Mesenchymal stem cell (in vitro differentiated cells and primary cell): Measurements from ENCODE around the gene LEMD2.

Source experiments
- DNase-seq: peaks from one replicate; pipeline ENCODE4 v3.0.0-alpha.2; 2013
- H2AFZ ChIP-seq: one replicate; pipeline ENCODE4 v1.6.1; 2013; ENCODE audit warnings: low read depth, mild to moderate bottlenecking, control low read depth, inconsistent platforms, low read length, moderate library complexity
- H2AK5ac ChIP-seq: 2 replicates; pipeline ENCODE4 v1.6.1; 2013; ENCODE audit warnings: low read length, moderate library complexity, mild to moderate bottlenecking, inconsistent platforms; ENCODE audit not compliant: severe bottlenecking
- H2BK120ac ChIP-seq: one replicate; pipeline ENCODE4 v1.6.1; 2013; ENCODE audit warnings: low read depth, mild to moderate bottlenecking, inconsistent platforms, low read length, moderate library complexity
- H2BK12ac ChIP-seq, 2 experiments: one replicate each; pipeline ENCODE4 v1.6.1; 2013; ENCODE audit warnings: inconsistent platforms in 2 of 2, low read length in 2 of 2, mild to moderate bottlenecking in 2 of 2, moderate library complexity in 2 of 2, control low read depth in 1 of 2
- H2BK15ac ChIP-seq: one replicate; pipeline ENCODE4 v1.6.1; 2013; ENCODE audit warnings: mild to moderate bottlenecking, low read depth, inconsistent platforms; ENCODE audit not compliant: poor library complexity, severe bottlenecking
- H2BK5ac ChIP-seq: 2 replicates; pipeline ENCODE4 v1.6.1; 2013; ENCODE audit warnings: low read depth, mild to moderate bottlenecking, low read length, control low read depth, inconsistent platforms; ENCODE audit not compliant: poor library complexity, severe bottlenecking
- H3K14ac ChIP-seq, 2 experiments: one replicate each; pipeline ENCODE4 v1.6.1; 2013; ENCODE audit warnings: inconsistent platforms in 2 of 2, low read length in 2 of 2, control low read depth in 1 of 2, mild to moderate bottlenecking in 1 of 2, moderate library complexity in 1 of 2
- H3K18ac ChIP-seq, 2 experiments: one replicate each; pipeline ENCODE4 v1.6.1; 2013; ENCODE audit warnings: inconsistent platforms in 2 of 2, low read length in 2 of 2, control low read depth in 1 of 2, low read depth in 1 of 2, mild to moderate bottlenecking in 1 of 2
- H3K23ac ChIP-seq, 2 experiments: one replicate each; pipeline ENCODE4 v1.6.1; 2013; ENCODE audit warnings: inconsistent platforms in 2 of 2, low read length in 2 of 2, mild to moderate bottlenecking in 2 of 2, moderate library complexity in 2 of 2, control low read depth in 1 of 2
- H3K27ac ChIP-seq: 2 replicates; pipeline ENCODE4 v1.5.1; 2013; ENCODE audit warnings: mild to moderate bottlenecking, moderate library complexity, low read length, control low read depth, inconsistent platforms; ENCODE audit not compliant: poor library complexity, severe bottlenecking
- H3K27me3 ChIP-seq, 2 experiments: 2 replicates each; pipeline versions ENCODE4 v1.6.1 to v1.7.0; 2013; ENCODE audit warnings: low read length in 2 of 2, mild to moderate bottlenecking in 2 of 2, moderate library complexity in 2 of 2, control low read depth in 1 of 2, inconsistent platforms in 1 of 2; ENCODE audit not compliant: control insufficient read depth in 1 of 2, insufficient read depth in 1 of 2
- H3K36me3 ChIP-seq, 2 experiments: 2 replicates each; pipeline versions ENCODE4 v1.6.1 to v1.7.0; 2013; ENCODE audit warnings: low read length in 2 of 2, control low read depth in 1 of 2, inconsistent platforms in 1 of 2, low read depth in 1 of 2, mild to moderate bottlenecking in 1 of 2; ENCODE audit not compliant: insufficient read depth in 2 of 2, control insufficient read depth in 1 of 2
- H3K4ac ChIP-seq, 2 experiments: one replicate each; pipeline ENCODE4 v1.6.1; 2013; ENCODE audit warnings: inconsistent platforms in 2 of 2, low read length in 2 of 2, mild to moderate bottlenecking in 2 of 2, moderate library complexity in 2 of 2, control low read depth in 1 of 2, low read depth in 1 of 2
- H3K4me1 ChIP-seq: 2 replicates; pipeline ENCODE4 v1.6.1; 2013; ENCODE audit warnings: low read depth, low read length, control low read depth; ENCODE audit not compliant: control insufficient read depth, insufficient read depth
- H3K4me2 ChIP-seq: 2 replicates; pipeline ENCODE4 v1.6.1; 2013; ENCODE audit warnings: low read length, mild to moderate bottlenecking, inconsistent platforms; ENCODE audit not compliant: poor library complexity, severe bottlenecking
- H3K4me3 ChIP-seq, 2 experiments: 2 replicates each; pipeline versions ENCODE4 v1.5.1 to v1.7.0; 2013; ENCODE audit warnings: low read length in 2 of 2, mild to moderate bottlenecking in 2 of 2, control low read depth in 1 of 2, low read depth in 1 of 2; ENCODE audit not compliant: insufficient read depth in 1 of 2
- H3K79me1 ChIP-seq: replicated peaks from 2 replicates; pipeline ENCODE4 v1.6.1; 2013; ENCODE audit warnings: mild to moderate bottlenecking, control low read depth, low read length, inconsistent platforms; ENCODE audit not compliant: poor library complexity, severe bottlenecking
- H3K9ac ChIP-seq: 2 replicates; pipeline ENCODE4 v1.7.0; 2013; ENCODE audit warnings: mild to moderate bottlenecking, low read length, moderate library complexity
- H3K9me3 ChIP-seq: 2 replicates; pipeline ENCODE4 v1.7.0; 2013; ENCODE audit warnings: mild to moderate bottlenecking, low read length; ENCODE audit not compliant: control insufficient read depth
- H4K8ac ChIP-seq: one replicate; pipeline ENCODE4 v1.6.1; 2013; ENCODE audit warnings: inconsistent platforms, mild to moderate bottlenecking, low read length, moderate library complexity
- H4K91ac ChIP-seq: one replicate; pipeline ENCODE4 v1.6.1; 2013; ENCODE audit warnings: mild to moderate bottlenecking, low read length, inconsistent platforms
- WGBS: methylation state at CpG from one replicate; pipeline ENCODE4 v1.1.7; 2013; ENCODE audit warnings: mixed read lengths; 5-methylcytosine and 5-hydroxymethylcytosine counted together

LEMD2 gene

DNA sequence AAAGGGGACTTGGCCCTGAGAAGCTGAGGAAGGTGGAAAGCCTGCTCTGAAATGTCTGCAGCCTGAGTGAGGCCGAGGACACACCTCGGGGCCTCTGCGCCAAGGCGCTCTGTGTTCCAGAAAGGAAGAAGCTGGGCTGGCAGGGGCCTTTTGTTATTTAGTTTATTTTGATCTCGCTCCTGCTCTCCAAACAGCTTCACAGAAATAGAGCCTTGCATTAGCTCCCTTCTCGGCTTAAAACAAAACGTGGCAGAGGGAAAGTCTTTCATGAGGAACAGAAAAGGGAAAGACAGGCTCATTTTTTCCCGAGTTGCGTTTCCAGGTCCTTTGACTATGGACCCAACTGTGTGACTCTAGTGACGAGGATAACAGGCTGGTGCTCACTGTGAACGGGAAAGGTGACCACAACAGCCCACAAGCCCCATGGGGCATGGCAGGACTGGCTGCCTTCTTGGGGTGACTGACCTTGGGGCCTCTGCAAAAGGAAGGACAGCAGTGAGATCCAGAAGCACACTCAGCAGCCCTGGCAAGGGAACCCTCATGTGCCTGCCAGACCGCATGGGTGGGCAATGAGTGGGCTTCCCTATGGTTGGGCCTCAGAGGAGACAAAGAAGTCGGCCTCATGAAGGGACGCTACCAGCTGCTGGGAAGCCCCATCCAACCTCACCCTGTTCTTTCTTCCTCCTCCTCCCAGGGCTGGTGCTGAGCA, 18.7 kb downstream of the LEMD2 start:
- Histone ChIP-seq H2BK12ac (peak overlapping the region; percentile 37 to 60), H3K14ac (peak overlapping the region in 1 of 2 experiments; percentile 68), H3K9ac (peak overlapping the region; percentile 70), H2AK5ac (peak overlapping the region; percentile 97), H3K4ac (peak overlapping the region; percentile 57 to 85), H3K27ac (peak overlapping the region; percentile 91), H3K36me3 (peaks cover 30 to 34% of the 10 kb centered on the region in 2 experiments), H3K27me3 (peaks cover 0 to 17% of the 10 kb centered on the region in 2 experiments), H2BK120ac (peak overlapping the region; percentile 55), H3K4me1 (peaks cover 51% of the 10 kb centered on the region), H2BK5ac (peak overlapping the region; percentile 58), H2AFZ (no peak overlapping the region), H3K9me3 (peaks cover 8% of the 10 kb centered on the region), H2BK15ac (peak overlapping the region; percentile 83), H3K18ac (peak overlapping the region; percentile 93 to 95), H3K23ac (no peak overlapping the region), H4K91ac (peak overlapping the region; percentile 97), H3K4me2 (no peak overlapping the region), H3K79me1 (peaks cover 5% of the 10 kb centered on the region), H4K8ac (peak overlapping the region; percentile 63), H3K4me3 (no peak overlapping the region)
- WGBS = 80% methylated on average over 11 of the region's 14 CpGs
- DNase-seq = peak; percentile 15

DNA sequence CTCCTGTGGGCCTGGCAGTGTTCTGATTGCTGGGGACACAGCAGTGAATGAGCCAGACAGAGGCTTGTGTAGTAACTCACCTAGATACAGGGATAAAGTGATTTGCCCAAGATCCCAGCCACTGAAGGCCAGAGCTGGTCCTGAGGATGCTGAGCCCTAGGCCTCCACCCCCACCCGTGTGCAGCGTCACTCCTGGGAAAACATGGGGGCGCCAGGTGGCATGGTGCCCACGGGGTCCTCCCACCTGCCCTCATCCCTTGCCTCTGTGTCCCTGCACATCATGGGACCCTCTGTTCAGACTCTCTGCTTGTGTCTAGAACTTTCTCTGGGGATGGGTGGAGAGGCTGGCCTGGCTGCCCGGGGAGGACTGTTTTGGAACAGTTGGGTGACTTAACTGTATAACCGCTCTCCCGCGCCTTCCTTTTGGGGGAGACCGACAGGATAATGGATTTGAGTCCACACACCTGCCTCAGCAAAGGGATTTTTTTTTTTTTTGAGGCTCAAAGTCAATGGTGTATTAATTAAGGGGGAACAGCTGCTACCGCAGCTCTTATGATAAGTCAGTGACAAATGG, 19.6 kb downstream of the LEMD2 start:
- Histone ChIP-seq H3K79me1 (peaks cover 2% of the 10 kb centered on the region), H3K14ac (peak overlapping the region in 1 of 2 experiments; percentile 85), H3K27ac (peak overlapping the region; percentile 91), H3K4ac (peak overlapping the region; percentile 54 to 60), H3K27me3 (peaks cover 0 to 18% of the 10 kb centered on the region in 2 experiments), H3K23ac (peak overlapping the region in 1 of 2 experiments; percentile 36), H2BK12ac (peak overlapping the region; percentile 63 to 73), H4K91ac (peak overlapping the region; percentile 92), H2AK5ac (peak overlapping the region; percentile 97), H3K9ac (no peak overlapping the region), H3K36me3 (peaks cover 21 to 24% of the 10 kb centered on the region in 2 experiments), H3K9me3 (peaks cover 8% of the 10 kb centered on the region), H3K4me1 (peaks cover 51% of the 10 kb centered on the region), H3K18ac (peak overlapping the region in 1 of 2 experiments; percentile 52), H2BK5ac (no peak overlapping the region), H4K8ac (peak overlapping the region; percentile 20), H2BK120ac (peak overlapping the region; percentile 55), H3K4me2 (no peak overlapping the region), H3K4me3 (no peak overlapping the region), H2BK15ac (peak overlapping the region; percentile 85), H2AFZ (no peak overlapping the region)
- 88% methylated on average over 10 of the region's 10 CpGs for WGBS
- no peak for DNase-seq

DNA sequence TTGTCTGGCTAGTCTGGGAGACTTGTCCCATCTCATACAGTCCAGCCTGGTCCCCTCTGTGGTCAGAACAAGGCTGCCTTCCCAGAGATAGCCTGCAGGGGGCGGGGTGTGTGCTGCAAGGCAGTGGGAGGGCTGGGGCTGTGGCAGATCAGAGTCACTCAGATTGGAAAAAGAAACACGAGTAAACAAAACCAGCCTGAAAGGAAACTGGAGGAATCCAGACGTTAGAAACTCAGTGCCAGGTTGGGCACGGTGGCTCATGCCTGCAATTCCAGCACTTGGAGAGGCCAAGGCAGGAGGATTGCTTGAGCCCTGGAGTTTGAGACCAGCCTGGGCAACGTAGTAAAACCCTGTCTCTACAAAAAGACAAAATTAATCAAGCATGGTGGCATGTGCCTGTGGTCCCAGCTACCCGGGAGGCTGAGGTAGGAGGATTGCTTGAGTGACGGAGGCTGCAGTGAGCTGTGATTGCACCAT, 20.2 kb downstream of the LEMD2 start:
- Histone ChIP-seq H3K4me1 (peaks cover 48% of the 10 kb centered on the region), H3K27me3 (peaks cover 0 to 24% of the 10 kb centered on the region in 2 experiments), H3K18ac (peak overlapping the region in 1 of 2 experiments; percentile 76), H3K9me3 (peaks cover 8% of the 10 kb centered on the region), H3K4me2 (no peak overlapping the region), H3K79me1 (peaks cover under 1% of the 10 kb centered on the region), H3K36me3 (peaks cover 18 to 21% of the 10 kb centered on the region in 2 experiments), H2AK5ac (peak overlapping the region; percentile 93), H3K9ac (peak overlapping the region; percentile 56), H2BK12ac (peak overlapping the region in 1 of 2 experiments; percentile 76), H2BK5ac (no peak overlapping the region), H3K23ac (no peak overlapping the region), H3K4ac (peak overlapping the region in 1 of 2 experiments; percentile 54), H2BK15ac (no peak overlapping the region), H2BK120ac (no peak overlapping the region), H3K27ac (no peak overlapping the region), H3K14ac (no peak overlapping the region), H2AFZ (peak overlapping the region; percentile 24), H4K91ac (peak overlapping the region; percentile 57), H3K4me3 (no peak overlapping the region), H4K8ac (peak overlapping the region; percentile 76)
- peak; percentile 84 for DNase-seq
- WGBS = 32% methylated on average over 6 of the region's 7 CpGs
